Hematopoietic multipotent progenitor cell (in vitro differentiated cells): ENCODE measurements around the gene MYNN. TPM values are rescaled to one million over a fixed set of nuclear protein-coding genes. Genes with fewer than 3 reads are reported as not detected.

Source experiments
- DNase-seq, 3 donors: peaks; one replicate each; pipeline ENCODE4 v3.0.0-alpha.2; 2011 to 2015; ENCODE audit warnings: low read depth in 2 of 3, low spot score in 2 of 3
- total RNA-seq: library from RNA; depleted of rRNA; stranded (reverse); fragments of >200 nt; gene quantifications from one replicate; pipeline ENCODE4 v1.2.3, GENCODE V29; 2012

MYNN gene
- total RNA-seq, 1 donor: 13.5 TPM

DNA sequence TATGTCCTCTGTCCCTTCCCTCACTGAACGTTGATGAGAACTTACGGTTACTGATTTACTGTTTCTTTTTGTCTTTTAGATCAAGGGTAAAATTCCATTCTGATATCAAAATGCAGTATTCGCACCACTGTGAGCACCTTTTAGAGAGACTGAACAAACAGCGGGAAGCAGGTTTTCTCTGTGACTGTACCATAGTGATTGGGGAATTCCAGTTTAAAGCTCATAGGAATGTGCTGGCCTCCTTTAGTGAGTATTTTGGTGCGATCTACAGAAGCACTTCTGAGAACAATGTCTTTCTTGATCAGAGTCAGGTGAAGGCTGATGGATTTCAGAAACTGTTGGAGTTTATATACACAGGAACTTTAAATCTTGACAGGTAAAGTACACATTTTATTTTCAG, 990 bp downstream of the MYNN start:
- DNase-seq: no peak

- DNase-seq: no peak
Measured at GRCh38 chr3:169777822-169778221, 4.6 kb downstream of the MYNN start.

DNA sequence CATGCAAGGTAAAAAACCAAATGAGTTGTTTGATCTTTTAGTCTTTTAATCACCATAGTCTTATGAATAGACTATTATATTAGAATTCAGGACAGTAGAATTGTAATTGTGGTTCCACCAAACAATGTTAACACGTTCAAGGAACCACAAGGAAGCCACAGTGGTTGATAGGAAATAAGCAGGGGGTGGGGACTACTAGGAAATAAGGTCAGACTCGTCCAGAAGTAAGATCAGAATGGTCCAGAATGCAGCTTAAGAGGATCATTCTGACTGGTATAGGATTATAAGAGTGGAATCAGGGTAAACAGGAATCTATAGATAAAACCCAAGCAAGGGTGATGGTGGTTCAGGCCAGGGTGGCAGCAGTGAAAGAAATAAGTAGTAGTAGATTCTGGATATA, 7.5 kb downstream of the MYNN start:
- DNase-seq: no peak

- DNase-seq: no peak
Measured at GRCh38 chr3:169781209-169781855, 8.1 kb downstream of the MYNN start.

GRCh38 chr3:169787120-169787519, 13.9 kb downstream of the MYNN start:
- DNase-seq: no peak

GRCh38 chr3:169787791-169788190, 14.6 kb downstream of the MYNN start:
- DNase-seq: no peak

DNA sequence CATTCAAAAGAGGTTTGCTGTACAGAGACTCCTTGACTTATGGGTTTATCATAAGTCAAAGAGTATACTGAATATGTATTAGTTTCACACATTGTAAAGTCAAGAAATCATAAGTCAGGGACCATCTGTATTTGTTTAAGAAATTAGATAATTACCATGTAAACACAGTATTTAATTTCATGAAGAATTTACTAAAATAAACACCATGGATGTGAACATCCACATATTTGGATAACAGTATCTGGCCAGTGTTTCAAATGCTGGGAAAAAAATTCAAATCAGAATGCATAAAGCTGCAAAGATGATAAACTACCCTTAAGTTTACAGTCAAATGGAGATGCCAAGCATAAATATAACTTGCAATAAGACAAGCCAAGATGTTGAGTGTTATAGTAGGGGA, 17.0 kb downstream of the MYNN start:
- DNase-seq: no peak

GRCh38 chr3:169790687-169791429, 17.7 kb downstream of the MYNN start:
- no peak for DNase-seq

DNA sequence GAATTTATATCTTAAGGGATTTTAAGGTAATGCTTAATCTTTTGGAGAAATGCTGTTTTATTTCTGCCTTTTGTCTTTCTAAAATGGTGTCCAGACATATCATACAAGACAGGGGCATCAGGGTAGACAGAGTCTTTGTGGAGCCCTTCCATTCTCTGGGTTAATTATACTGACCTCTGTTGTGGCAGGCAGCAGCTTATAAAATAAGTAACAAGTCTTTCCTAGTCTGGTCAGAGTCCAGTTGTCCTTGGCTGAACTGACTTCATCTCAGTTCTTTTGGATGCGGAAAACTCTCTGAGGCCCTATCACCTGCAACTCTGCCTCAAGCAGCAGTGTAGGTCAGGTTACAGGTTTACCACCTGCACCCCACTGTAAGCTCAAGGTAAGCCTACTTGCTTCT, 19.2 kb downstream of the MYNN start:
- no peak for DNase-seq

GRCh38 chr3:169804681-169805080, 31.5 kb downstream of the MYNN start:
- no peak for DNase-seq

DNA sequence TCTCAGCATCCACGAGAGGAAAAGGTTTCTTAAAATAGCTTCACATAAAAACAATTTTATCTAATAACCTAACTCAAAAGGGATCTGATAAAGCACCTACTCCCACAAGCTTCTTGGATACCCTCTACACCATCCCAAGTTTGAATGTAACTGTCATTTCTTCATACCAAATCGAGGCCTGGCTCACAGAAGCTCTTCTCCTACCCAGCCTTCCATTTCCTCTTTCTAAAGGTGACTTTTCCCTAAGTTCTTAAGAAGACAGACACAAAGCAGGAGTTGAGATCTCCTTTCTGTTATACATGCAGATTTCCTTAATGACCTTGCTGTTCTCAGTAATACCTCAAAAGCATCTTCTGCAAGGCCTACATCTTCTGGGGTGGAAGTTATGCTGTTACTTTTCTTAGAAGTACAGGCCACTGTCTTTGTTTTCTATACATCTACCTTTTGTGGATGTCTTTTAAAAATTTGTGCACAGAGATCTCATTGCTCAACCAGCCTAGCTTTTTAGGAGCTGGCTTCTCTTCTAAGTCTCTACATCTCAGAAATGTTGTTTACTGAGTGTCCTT, 36.1 kb downstream of the MYNN start:
- DNase-seq: no peak

DNA sequence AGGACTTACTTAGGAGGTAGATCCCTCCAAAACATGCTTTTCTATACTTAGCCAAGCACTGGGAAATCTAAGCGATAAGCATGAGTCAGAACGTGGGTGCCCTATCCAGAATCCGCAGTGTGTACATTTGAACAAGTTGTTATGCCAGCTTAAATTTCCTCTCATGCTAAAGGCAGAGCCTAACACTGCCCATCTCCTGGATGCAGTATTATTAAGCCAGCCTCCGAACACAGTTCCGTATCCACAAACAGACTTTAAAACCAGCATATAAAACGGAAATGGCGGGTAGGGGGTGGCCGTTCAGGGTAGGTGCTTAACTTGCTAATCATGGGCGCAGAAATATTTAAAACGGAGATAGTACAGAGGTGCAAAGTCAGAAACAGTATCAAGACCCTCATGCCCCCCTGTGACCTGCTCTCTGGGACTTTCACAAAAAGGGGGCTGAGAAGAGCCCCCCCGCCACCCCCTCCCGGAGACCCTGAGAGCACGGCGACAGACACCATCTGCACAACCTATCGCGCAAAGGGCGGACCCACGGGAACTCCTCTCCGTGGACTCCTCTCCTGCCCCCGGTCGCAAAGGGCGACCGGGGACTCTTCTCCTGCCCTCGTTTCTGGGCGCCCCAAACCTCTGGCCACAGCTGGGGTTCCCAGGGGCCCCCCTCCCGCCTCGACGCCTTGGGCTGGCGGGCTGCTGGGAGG, 38.6 kb downstream of the MYNN start:
- peak; percentile 10 to 68 (median 56) for DNase-seq

GRCh38 chr3:169812332-169813235, 39.4 kb downstream of the MYNN start, which contains the start of the genes LRRC34 and LRRIQ4:
Gene LRRC34, minus strand, starts transcription at chr3:169812904. Its CDS starts 356 bp downstream, at chr3:169812548.
Gene LRRIQ4, plus strand, starts transcription at chr3:169812870. Its CDS starts 9,052 bp downstream, at chr3:169821922.
- peak; percentile 24 to 74 (median 59) for DNase-seq

- no peak for DNase-seq
Measured at GRCh38 chr3:169813278-169813677, 40.1 kb downstream of the MYNN start.

DNA sequence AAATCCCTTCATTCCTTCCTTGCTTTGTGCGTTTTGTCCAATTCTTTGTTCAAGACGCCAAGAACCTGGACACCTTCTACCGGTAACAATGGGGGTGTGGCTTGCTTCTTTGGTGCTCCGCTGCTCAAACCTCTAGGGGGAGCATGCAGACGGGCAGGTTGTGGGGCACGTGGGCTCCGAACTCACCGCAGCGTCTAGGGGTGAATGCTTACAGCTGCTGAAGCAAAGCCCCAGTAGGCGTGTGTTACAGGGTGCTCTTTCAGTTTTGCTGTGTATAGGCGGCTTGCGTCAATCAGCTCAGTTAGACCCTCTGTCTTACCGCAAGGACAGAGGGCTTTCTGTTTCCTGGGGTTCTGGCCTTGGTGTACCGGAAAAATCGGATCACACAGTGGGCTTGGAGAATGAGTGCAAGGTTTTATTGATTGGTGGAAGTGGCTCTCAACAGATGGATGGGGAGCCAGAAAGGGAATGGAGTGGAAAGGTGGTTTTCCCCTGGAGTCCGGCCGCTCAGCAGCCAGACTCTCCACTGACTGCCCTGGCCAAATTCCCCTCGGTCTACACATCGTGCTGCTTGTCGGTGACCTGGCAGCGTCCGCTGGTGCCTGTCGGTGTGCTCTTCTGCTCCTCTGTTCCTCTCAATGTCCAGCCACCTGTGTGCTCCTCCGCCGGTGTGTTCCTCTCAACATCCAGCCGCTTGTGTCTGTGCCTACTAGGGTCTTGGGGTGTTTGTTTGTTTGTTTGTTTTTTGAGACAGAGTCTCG, 40.7 kb downstream of the MYNN start:
- DNase-seq: peak; percentile 29 to 87 (median 81)

GRCh38 chr3:169815590-169816150, 42.5 kb downstream of the MYNN start:
- DNase-seq: peak in 1 of 3 donors; percentile 25

GRCh38 chr3:169818316-169818715, 45.1 kb downstream of the MYNN start:
- no peak for DNase-seq

DNA sequence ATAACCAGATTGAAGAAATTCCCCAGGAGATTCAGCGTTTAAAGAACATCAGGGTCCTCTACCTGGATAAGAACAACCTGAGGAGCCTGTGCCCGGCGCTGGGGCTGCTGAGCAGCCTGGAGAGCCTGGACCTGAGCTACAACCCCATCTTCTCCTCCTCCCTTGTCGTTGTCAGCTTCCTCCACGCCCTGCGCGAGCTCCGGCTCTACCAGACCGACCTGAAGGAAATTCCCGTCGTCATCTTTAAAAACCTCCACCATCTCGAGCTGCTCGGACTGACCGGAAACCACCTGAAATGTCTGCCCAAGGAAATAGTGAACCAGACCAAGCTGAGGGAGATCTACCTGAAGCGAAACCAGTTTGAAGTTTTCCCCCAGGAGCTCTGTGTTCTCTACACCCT, 48.9 kb downstream of the MYNN start:
- no peak for DNase-seq

- no peak for DNase-seq
Measured at GRCh38 chr3:169822540-169822939, 49.3 kb downstream of the MYNN start.
